HL-60/S4 treated with retinoic acid at 250 ng/mL for 4 days and 3 days (cell line): Measurements from ENCODE around the gene ESPNL.

Experiments used
- in situ Hi-C: fragments of 300-500 bp; cut with MboI; formaldehyde crosslinking; loops from 2 replicates; pipeline ENCODE4 v1.7.0; 2022; ENCODE audit warnings: low sequenced_read_pairs

ESPNL gene

GRCh38 chr2:238097988-238098871 lies 1.9 kb upstream of the ESPNL start:
- in situ Hi-C loops = no loop called here

- in situ Hi-C loops = no loop called here
Measured at GRCh38 chr2:238098901-238099713, 1.0 kb upstream of the ESPNL start.

GRCh38 chr2:238099714-238100048 lies 459 bp upstream of the ESPNL start:
- in situ Hi-C loops = loop anchor here (25.0 kb wide), 1 partner anchor 237 kb away; the partner anchor contains the start of gene RAMP1

GRCh38 chr2:238100821-238101771 lies 956 bp downstream of the ESPNL start:
- in situ Hi-C loops = loop anchor here (25.0 kb wide), 1 partner anchor 239 kb away; the partner anchor contains the start of gene RAMP1

- in situ Hi-C loops = loop anchor here (25.0 kb wide), 1 partner anchor 240 kb away; the partner anchor contains the start of gene RAMP1
Measured at GRCh38 chr2:238101891-238102841, 2.0 kb downstream of the ESPNL start.

- in situ Hi-C loops = loop anchor here (25.0 kb wide), 1 partner anchor 241 kb away; the partner anchor contains the start of gene RAMP1
Measured at GRCh38 chr2:238102865-238103264, 2.7 kb downstream of the ESPNL start.

GRCh38 chr2:238103465-238104225 lies 3.5 kb downstream of the ESPNL start:
- in situ Hi-C loops = loop anchor here (25.0 kb wide), 1 partner anchor 241 kb away; the partner anchor contains the start of gene RAMP1

GRCh38 chr2:238104226-238104690 lies 4.1 kb downstream of the ESPNL start:
- in situ Hi-C loops = loop anchor here (25.0 kb wide), 1 partner anchor 242 kb away; the partner anchor contains the start of gene RAMP1

- in situ Hi-C loops = loop anchor here (25.0 kb wide), 1 partner anchor 243 kb away; the partner anchor contains the start of gene RAMP1
Measured at GRCh38 chr2:238104691-238105371, 4.7 kb downstream of the ESPNL start.

GRCh38 chr2:238105506-238106338 lies 5.6 kb downstream of the ESPNL start:
- in situ Hi-C loops = loop anchor here (25.0 kb wide), 1 partner anchor 243 kb away; the partner anchor contains the start of gene RAMP1

GRCh38 chr2:238106339-238106697 lies 6.2 kb downstream of the ESPNL start:
- in situ Hi-C loops = loop anchor here (25.0 kb wide), 1 partner anchor 244 kb away; the partner anchor contains the start of gene RAMP1

- in situ Hi-C loops = loop anchor here (25.0 kb wide), 1 partner anchor 245 kb away; the partner anchor contains the start of gene RAMP1
Measured at GRCh38 chr2:238106698-238107524, 6.8 kb downstream of the ESPNL start.

GRCh38 chr2:238107525-238108422 lies 7.6 kb downstream of the ESPNL start:
- in situ Hi-C loops = loop anchor here (25.0 kb wide), 1 partner anchor 245 kb away; the partner anchor contains the start of gene RAMP1

- in situ Hi-C loops = loop anchor here (25.0 kb wide), 1 partner anchor 246 kb away; the partner anchor contains the start of gene RAMP1
Measured at GRCh38 chr2:238108423-238109183, 8.5 kb downstream of the ESPNL start.
